WERI-Rb-1 (cell line): ENCODE data around the gene U2AF1L4.

Experiments used
- DNase-seq: peaks from one replicate; pipeline ENCODE4 v3.0.0-alpha.2; 2020
- H3K27ac ChIP-seq: fragments of 250-450 bp; sonication (Bioruptor Pico); 2 replicates; pipeline ENCODE4 v1.5.1; 2020; ENCODE audit warnings: mild to moderate bottlenecking, moderate library complexity
- H3K27me3 ChIP-seq: fragments of 250-450 bp; sonication (Bioruptor Pico); 2 replicates; pipeline ENCODE4 v1.5.1; 2021; ENCODE audit warnings: mild to moderate bottlenecking, low read depth, moderate library complexity; ENCODE audit not compliant: insufficient read depth, severe bottlenecking
- H3K36me3 ChIP-seq: fragments of 250-450 bp; sonication (Bioruptor Pico); 2 replicates; pipeline ENCODE4 v1.5.1; 2020; ENCODE audit warnings: mild to moderate bottlenecking, moderate library complexity
- H3K4me3 ChIP-seq: 2 replicates; pipeline ENCODE4 v1.5.1; 2011; ENCODE audit warnings: low read depth, mild to moderate bottlenecking, control low read depth, low read length
- H3K9me3 ChIP-seq: fragments of 250-450 bp; sonication (Bioruptor Pico); 2 replicates; pipeline ENCODE4 v1.5.1; 2021; ENCODE audit warnings: mild to moderate bottlenecking, moderate library complexity; ENCODE audit not compliant: severe bottlenecking
- TF ChIP-seq, protein P1 (sequence below): IDR thresholded peaks from 2 replicates; pipeline ENCODE4 v1.5.1; 2011; ENCODE audit warnings: low read depth, mild to moderate bottlenecking, control low read depth, inconsistent platforms, low read length

U2AF1L4 gene

GRCh38 chr19:35782589-35782988, 37.4 kb upstream of the U2AF1L4 start:
- Histone ChIP-seq H3K27me3 (no peaks in the 10 kb centered on the region), H3K4me3 (no peak overlapping the region), H3K36me3 (peaks cover 70% of the 10 kb centered on the region), H3K9me3 (no peaks in the 10 kb centered on the region), H3K27ac (no peak overlapping the region)
- TF ChIP-seq, protein P1, sequence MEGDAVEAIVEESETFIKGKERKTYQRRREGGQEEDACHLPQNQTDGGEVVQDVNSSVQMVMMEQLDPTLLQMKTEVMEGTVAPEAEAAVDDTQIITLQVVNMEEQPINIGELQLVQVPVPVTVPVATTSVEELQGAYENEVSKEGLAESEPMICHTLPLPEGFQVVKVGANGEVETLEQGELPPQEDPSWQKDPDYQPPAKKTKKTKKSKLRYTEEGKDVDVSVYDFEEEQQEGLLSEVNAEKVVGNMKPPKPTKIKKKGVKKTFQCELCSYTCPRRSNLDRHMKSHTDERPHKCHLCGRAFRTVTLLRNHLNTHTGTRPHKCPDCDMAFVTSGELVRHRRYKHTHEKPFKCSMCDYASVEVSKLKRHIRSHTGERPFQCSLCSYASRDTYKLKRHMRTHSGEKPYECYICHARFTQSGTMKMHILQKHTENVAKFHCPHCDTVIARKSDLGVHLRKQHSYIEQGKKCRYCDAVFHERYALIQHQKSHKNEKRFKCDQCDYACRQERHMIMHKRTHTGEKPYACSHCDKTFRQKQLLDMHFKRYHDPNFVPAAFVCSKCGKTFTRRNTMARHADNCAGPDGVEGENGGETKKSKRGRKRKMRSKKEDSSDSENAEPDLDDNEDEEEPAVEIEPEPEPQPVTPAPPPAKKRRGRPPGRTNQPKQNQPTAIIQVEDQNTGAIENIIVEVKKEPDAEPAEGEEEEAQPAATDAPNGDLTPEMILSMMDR, result no peak
- no peak for DNase-seq

DNA sequence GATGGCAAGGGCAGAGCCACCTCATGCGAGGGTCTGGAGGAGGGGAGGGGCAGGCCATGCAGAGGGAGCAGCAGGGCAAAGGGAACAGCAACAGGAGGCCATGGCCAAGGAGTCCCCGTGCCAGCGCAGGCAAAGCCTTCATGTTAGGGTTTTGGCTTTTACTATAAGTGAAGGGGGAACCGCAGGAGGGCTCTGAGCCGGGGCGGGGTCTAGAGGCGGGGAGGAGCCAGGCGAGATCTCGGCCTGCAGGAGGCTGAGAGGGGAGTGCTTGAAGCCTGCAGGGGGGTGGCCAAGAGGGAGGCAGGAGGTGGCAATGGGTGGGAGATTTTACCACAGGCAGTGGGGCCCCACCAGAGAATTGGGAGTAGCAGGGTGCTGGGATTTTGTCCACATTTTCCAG, 36.4 kb upstream of the U2AF1L4 start:
- TF ChIP-seq, protein P1, result no peak
- Histone ChIP-seq H3K27ac (no peak overlapping the region), H3K27me3 (no peaks in the 10 kb centered on the region), H3K4me3 (no peak overlapping the region), H3K9me3 (no peaks in the 10 kb centered on the region), H3K36me3 (peaks cover 69% of the 10 kb centered on the region)
- no peak for DNase-seq

DNA sequence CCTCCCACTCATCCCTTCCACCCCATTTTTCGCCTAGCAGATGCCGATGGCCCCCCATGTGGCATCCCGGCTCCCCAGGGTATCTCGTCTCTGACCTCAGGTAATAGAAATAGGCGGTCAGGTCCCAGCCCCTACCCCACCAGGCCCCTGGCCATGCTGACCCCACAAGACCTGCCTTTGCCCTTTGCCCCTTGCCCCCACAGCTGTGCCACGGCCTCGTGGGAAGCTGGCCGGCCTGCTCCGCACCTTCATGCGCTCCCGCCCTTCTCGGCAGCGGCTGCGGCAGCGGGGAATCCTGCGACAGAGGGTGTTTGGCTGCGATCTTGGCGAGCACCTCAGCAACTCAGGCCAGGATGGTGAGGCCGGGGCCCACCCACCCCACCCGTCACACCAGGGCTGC, 35.5 kb upstream of the U2AF1L4 start:
- Histone ChIP-seq H3K27ac (no peak overlapping the region), H3K27me3 (no peaks in the 10 kb centered on the region), H3K4me3 (no peak overlapping the region), H3K9me3 (no peaks in the 10 kb centered on the region), H3K36me3 (peaks cover 63% of the 10 kb centered on the region)
- TF ChIP-seq, protein P1, result no peak
- no peak for DNase-seq

- no peak overlapping the region for H3K4me3 ChIP-seq
- no peaks in the 10 kb centered on the region for H3K9me3 ChIP-seq
- H3K27ac ChIP-seq, result no peak overlapping the region
- TF ChIP-seq, protein P1, result no peak
- H3K36me3 ChIP-seq, result peaks cover 57% of the 10 kb centered on the region
- no peaks in the 10 kb centered on the region for H3K27me3 ChIP-seq
- no peak for DNase-seq
Observed at GRCh38 chr19:35780058-35780457, 34.8 kb upstream of the U2AF1L4 start.

- H3K4me3 ChIP-seq, result no peak overlapping the region
- peaks cover 53% of the 10 kb centered on the region for H3K36me3 ChIP-seq
- H3K27me3 ChIP-seq, result no peaks in the 10 kb centered on the region
- H3K9me3 ChIP-seq, result no peaks in the 10 kb centered on the region
- no peak overlapping the region for H3K27ac ChIP-seq
- TF ChIP-seq, protein P1, result no peak
- DNase-seq, result no peak
Observed at GRCh38 chr19:35779033-35779432, 33.8 kb upstream of the U2AF1L4 start.

DNA sequence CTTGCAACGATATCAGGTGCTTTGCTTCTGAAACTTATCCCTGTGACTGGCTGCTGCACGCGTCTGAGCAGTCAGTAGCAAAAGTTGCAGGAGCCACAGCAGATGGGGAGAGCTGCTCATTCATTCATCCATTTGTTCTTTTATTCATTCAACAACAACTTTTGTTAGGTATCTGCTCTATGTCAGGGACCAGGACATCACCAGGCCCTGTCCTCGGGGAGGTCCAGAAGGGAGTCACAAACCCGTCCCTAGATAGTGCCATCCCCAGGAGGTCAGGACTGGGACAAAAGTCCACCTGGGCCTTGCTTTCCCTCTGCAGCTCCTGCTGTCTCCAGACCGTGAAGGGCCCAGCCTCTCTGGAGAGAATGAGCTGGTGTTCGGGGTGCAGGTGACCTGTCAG, 32.7 kb upstream of the U2AF1L4 start:
- H3K4me3 ChIP-seq, result no peak overlapping the region
- no peak for DNase-seq
- no peaks in the 10 kb centered on the region for H3K27me3 ChIP-seq
- no peaks in the 10 kb centered on the region for H3K9me3 ChIP-seq
- TF ChIP-seq, protein P1, result no peak
- H3K36me3 ChIP-seq, result peaks cover 53% of the 10 kb centered on the region
- no peak overlapping the region for H3K27ac ChIP-seq
